ENCODE data around the gene SLC10A7. TPM values are rescaled to one million over a fixed set of nuclear protein-coding genes. Genes with fewer than 3 reads are reported as not detected.

Gene SLC10A7
- total and polyA plus RNA-seq, 2 experiments from 2014 or later: 0.81 to 4.3 TPM

DNA sequence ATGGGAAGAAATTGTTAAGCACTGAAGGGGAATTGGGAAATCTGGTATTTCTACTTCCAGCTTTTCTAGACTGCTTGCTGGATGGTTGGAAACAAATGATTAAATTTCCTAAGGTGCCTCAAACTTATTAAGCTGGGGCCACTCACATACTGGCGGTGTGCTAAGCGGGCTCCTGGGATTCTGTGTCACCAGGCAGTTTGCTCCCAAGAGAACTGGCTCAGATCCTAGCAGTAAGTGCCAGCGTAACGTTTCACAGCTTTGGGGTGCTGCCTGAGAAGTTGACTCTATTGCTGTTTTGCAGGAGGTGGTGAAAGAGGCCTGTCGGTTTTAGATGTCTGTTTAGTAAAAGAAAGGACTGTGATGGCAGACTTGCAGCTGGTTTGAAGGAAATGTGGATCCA is 314.3 kb downstream of the SLC10A7 start:
- Histone ChIP-seq H3K4me2 (no peak overlapping the region), H3K36me3 (ENCODE audit: insufficient read depth) (no peaks in the 10 kb centered on the region), H3K9me2 (ENCODE audit: insufficient read depth) (no peaks in the 10 kb centered on the region), H3K27me3 (ENCODE audit: insufficient read depth) (no peaks in the 10 kb centered on the region), H3K79me2 (replicated peaks; ENCODE audit: insufficient read depth) (no peaks in the 10 kb centered on the region), H3K27ac (ENCODE audit: low read depth) (no peak overlapping the region), H4K20me1 (replicated peaks; ENCODE audit: insufficient read depth) (no peaks in the 10 kb centered on the region), H3F3A (replicated peaks; ENCODE audit: low read depth) (no peaks in the 10 kb centered on the region), H3K4me1 (ENCODE audit: insufficient read depth) (no peaks in the 10 kb centered on the region), H2AFZ (no peak overlapping the region), H3K4me3 (no peak overlapping the region)
- DNase-seq (ENCODE audit: low spot score) (no peak), ATAC-seq (no peak)
- H3K4me1 Mint-ChIP-seq: no peaks in the 10 kb centered on the region
- TF ChIP-seq, protein P1, sequence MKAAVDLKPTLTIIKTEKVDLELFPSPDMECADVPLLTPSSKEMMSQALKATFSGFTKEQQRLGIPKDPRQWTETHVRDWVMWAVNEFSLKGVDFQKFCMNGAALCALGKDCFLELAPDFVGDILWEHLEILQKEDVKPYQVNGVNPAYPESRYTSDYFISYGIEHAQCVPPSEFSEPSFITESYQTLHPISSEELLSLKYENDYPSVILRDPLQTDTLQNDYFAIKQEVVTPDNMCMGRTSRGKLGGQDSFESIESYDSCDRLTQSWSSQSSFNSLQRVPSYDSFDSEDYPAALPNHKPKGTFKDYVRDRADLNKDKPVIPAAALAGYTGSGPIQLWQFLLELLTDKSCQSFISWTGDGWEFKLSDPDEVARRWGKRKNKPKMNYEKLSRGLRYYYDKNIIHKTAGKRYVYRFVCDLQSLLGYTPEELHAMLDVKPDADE (IDR thresholded peaks at IDR 0.05): no peak
- TF ChIP-seq STAT1 (IDR thresholded peaks at IDR 0.05; ENCODE audit: unreplicated experiment) (no peak), POLR2AphosphoS5 (IDR thresholded peaks at IDR 0.05; ENCODE audit: low read depth) (no peak), EZH2phosphoT487 (IDR thresholded peaks at IDR 0.05; ENCODE audit: unreplicated experiment) (no peak), NANOG (IDR thresholded peaks at IDR 0.05; ENCODE audit: borderline replicate concordance) (no peak)
- TF ChIP-seq, protein P2, sequence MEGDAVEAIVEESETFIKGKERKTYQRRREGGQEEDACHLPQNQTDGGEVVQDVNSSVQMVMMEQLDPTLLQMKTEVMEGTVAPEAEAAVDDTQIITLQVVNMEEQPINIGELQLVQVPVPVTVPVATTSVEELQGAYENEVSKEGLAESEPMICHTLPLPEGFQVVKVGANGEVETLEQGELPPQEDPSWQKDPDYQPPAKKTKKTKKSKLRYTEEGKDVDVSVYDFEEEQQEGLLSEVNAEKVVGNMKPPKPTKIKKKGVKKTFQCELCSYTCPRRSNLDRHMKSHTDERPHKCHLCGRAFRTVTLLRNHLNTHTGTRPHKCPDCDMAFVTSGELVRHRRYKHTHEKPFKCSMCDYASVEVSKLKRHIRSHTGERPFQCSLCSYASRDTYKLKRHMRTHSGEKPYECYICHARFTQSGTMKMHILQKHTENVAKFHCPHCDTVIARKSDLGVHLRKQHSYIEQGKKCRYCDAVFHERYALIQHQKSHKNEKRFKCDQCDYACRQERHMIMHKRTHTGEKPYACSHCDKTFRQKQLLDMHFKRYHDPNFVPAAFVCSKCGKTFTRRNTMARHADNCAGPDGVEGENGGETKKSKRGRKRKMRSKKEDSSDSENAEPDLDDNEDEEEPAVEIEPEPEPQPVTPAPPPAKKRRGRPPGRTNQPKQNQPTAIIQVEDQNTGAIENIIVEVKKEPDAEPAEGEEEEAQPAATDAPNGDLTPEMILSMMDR (conservative IDR thresholded peaks at IDR 0.05; ENCODE audit: low read depth in 2 of 2): no peak
- H3K27me3 Mint-ChIP-seq (ENCODE audit: insufficient read depth, low read depth, poor library complexity): no peaks in the 10 kb centered on the region
- no peak overlapping the region for H3K27ac Mint-ChIP-seq
- no peaks in the 10 kb centered on the region for H3K36me3 Mint-ChIP-seq (ENCODE audit: low read depth)
- no peaks in the 10 kb centered on the region; the same call in 2 of the 3 replicates for H3K9me3 Mint-ChIP-seq
- H3K4me3 Mint-ChIP-seq: no peak overlapping the region

Small RNAs within 50 kb of the gene (microRNA-seq; reads per million reads assigned to microRNA genes)
- gene MIR7849: not detected

Small RNAs within 50 kb of the gene (small RNA-seq; reads per million reads assigned to genes)
- gene MIR7849 (ENCODE audit: low replicate concordance): not detected

Other genes with a start within 250 kb of the SLC10A7 start
- gene POU4F2, start 117.0 kb upstream of the SLC10A7 start, total RNA-seq (2014; rRNA removed; shearing (Covaris generic)): not detected in 2 replicates
- not detected in 2 replicates for gene POU4F2, start 117.0 kb upstream of the SLC10A7 start, polyA plus RNA-seq (2016; fragmentation: Nextera tagmentation; extraction: Ambion mirVana)

Data from GM23338 (cell line).